Measurements from ENCODE around the gene GDF10.

GDF10 gene

DNA sequence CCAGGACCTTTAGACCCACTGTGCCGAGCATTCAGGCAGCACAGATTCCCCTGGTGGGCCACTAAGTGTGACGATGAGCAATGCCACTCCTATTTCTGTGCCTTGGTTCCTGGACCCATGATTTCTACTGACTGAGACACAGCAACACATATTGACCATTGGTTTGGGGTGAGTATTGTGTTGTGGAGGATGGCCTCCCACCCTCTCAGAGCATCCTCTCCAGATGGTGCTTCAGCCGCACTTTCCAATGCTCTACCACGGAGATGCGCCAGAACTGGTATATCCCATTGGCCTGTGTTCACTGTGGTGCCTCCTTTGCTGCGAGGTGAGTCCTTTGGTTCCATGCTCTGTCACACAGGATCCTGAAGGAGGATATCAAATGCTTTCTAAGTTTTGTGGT lies 10.1 kb upstream of the GDF10 start:
- no peaks in the 10 kb centered on the region for H4K20me1 ChIP-seq (ENCODE audit: insufficient read depth, low read length, poor library complexity, severe bottlenecking)
- TF ChIP-seq, protein P1, sequence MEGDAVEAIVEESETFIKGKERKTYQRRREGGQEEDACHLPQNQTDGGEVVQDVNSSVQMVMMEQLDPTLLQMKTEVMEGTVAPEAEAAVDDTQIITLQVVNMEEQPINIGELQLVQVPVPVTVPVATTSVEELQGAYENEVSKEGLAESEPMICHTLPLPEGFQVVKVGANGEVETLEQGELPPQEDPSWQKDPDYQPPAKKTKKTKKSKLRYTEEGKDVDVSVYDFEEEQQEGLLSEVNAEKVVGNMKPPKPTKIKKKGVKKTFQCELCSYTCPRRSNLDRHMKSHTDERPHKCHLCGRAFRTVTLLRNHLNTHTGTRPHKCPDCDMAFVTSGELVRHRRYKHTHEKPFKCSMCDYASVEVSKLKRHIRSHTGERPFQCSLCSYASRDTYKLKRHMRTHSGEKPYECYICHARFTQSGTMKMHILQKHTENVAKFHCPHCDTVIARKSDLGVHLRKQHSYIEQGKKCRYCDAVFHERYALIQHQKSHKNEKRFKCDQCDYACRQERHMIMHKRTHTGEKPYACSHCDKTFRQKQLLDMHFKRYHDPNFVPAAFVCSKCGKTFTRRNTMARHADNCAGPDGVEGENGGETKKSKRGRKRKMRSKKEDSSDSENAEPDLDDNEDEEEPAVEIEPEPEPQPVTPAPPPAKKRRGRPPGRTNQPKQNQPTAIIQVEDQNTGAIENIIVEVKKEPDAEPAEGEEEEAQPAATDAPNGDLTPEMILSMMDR (conservative IDR thresholded peaks at IDR 0.05; ENCODE audit: low read length), result no peak
- no peak for TF ChIP-seq EZH2phosphoT487 (IDR thresholded peaks at IDR 0.05; ENCODE audit: borderline replicate concordance)
- no peak overlapping the region for H2AFZ ChIP-seq (ENCODE audit: low read length)

DNA sequence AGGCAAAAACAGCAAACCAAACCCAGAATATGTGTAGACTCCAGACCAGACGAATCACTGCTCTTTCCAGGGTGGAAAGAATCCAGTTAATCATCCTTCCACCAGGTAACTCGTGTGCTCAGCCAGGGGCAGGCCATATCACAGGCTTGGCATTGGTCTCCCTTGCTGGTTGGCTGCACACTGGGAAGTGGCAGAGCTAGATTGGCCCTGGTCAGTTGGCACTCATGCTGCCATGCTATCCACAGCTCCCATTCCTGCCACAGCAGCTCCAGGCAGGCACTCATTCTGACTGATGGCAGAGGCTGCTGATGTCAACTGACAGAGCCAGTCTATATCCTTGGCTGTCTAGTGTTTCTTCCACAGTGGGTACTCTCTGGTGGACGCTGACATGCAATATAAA lies 9.7 kb upstream of the GDF10 start:
- Histone ChIP-seq H3F3A (ENCODE audit: low read depth) (no peaks in the 10 kb centered on the region), H3K9ac (ENCODE audit: low read depth, low read length, poor library complexity, severe bottlenecking) (no peak overlapping the region), H4K20me1 (ENCODE audit: insufficient read depth, low read length, poor library complexity, severe bottlenecking) (no peaks in the 10 kb centered on the region), H3K4me2 (ENCODE audit: low read depth, low read length, poor library complexity, severe bottlenecking) (no peak overlapping the region), H2AFZ (ENCODE audit: low read length) (no peak overlapping the region), H3K9me2 (replicated peaks; ENCODE audit: low read depth, low read length) (no peaks in the 10 kb centered on the region), H3K36me3 (ENCODE audit: insufficient read depth, low read length) (no peaks in the 10 kb centered on the region), H3K9me3 (ENCODE audit: insufficient read depth, low read depth, low read length) (no peaks in the 10 kb centered on the region), H3K79me2 (ENCODE audit: insufficient read depth, low read length) (no peaks in the 10 kb centered on the region), H3K4me1 (ENCODE audit: insufficient read depth, low read length, poor library complexity, severe bottlenecking) (peaks cover 27% of the 10 kb centered on the region), H3K27me3 (ENCODE audit: insufficient read depth, low read length, poor library complexity, severe bottlenecking) (no peaks in the 10 kb centered on the region), H3K4me3 (ENCODE audit: low read length, poor library complexity, severe bottlenecking) (no peak overlapping the region)
- no peak for TF ChIP-seq EZH2phosphoT487 (IDR thresholded peaks at IDR 0.05; ENCODE audit: borderline replicate concordance)
- TF ChIP-seq, protein P1 (conservative IDR thresholded peaks at IDR 0.05; ENCODE audit: low read length), result no peak

More for the DNA sequence above, 10.1 kb upstream of the GDF10 start:
- Histone ChIP-seq H3K4me1 (ENCODE audit: insufficient read depth, low read length, poor library complexity, severe bottlenecking) (peaks cover 31% of the 10 kb centered on the region), H3K9me3 (ENCODE audit: insufficient read depth, low read depth, low read length) (no peaks in the 10 kb centered on the region), H3K4me2 (ENCODE audit: low read depth, low read length, poor library complexity, severe bottlenecking) (no peak overlapping the region), H3K36me3 (ENCODE audit: insufficient read depth, low read length) (no peaks in the 10 kb centered on the region), H3K79me2 (ENCODE audit: insufficient read depth, low read length) (no peaks in the 10 kb centered on the region), H3K9me2 (replicated peaks; ENCODE audit: low read depth, low read length) (no peaks in the 10 kb centered on the region), H3K27me3 (ENCODE audit: insufficient read depth, low read length, poor library complexity, severe bottlenecking) (no peaks in the 10 kb centered on the region), H3K4me3 (ENCODE audit: low read length, poor library complexity, severe bottlenecking) (no peak overlapping the region), H3K9ac (ENCODE audit: low read depth, low read length, poor library complexity, severe bottlenecking) (no peak overlapping the region), H3F3A (ENCODE audit: low read depth) (no peaks in the 10 kb centered on the region)

DNA sequence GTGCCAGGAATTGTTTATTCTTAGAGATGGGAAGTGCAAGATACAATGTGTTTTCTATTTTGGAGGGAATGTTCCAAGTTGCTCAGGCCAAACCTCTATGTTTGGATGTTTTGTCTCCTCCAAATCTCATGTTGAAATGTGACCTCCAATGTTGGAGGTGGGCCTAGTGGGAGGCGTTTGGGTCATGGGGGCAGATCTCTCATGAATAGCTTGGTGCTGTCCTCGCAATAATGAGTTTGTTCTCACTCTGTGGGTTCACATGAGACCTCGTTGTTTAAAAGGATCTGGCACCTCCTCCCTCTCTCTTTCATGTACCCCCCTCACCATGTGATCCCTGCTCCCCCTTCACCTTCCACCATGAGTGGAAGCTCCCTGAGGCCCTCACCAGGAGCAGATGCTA lies 8.3 kb upstream of the GDF10 start:
- Histone ChIP-seq H3K27me3 (ENCODE audit: insufficient read depth, low read length, poor library complexity, severe bottlenecking) (no peaks in the 10 kb centered on the region), H3K79me2 (ENCODE audit: insufficient read depth, low read length) (no peaks in the 10 kb centered on the region), H3K9me3 (ENCODE audit: insufficient read depth, low read depth, low read length) (no peaks in the 10 kb centered on the region), H3K9ac (ENCODE audit: low read depth, low read length, poor library complexity, severe bottlenecking) (no peak overlapping the region), H2AFZ (ENCODE audit: low read length) (no peak overlapping the region), H3K36me3 (ENCODE audit: insufficient read depth, low read length) (no peaks in the 10 kb centered on the region), H3F3A (ENCODE audit: low read depth) (no peaks in the 10 kb centered on the region), H4K20me1 (ENCODE audit: insufficient read depth, low read length, poor library complexity, severe bottlenecking) (no peaks in the 10 kb centered on the region), H3K4me2 (ENCODE audit: low read depth, low read length, poor library complexity, severe bottlenecking) (no peak overlapping the region), H3K9me2 (replicated peaks; ENCODE audit: low read depth, low read length) (no peaks in the 10 kb centered on the region), H3K4me3 (ENCODE audit: low read length, poor library complexity, severe bottlenecking) (no peak overlapping the region), H3K4me1 (ENCODE audit: insufficient read depth, low read length, poor library complexity, severe bottlenecking) (peaks cover 14% of the 10 kb centered on the region)
- TF ChIP-seq, protein P1 (conservative IDR thresholded peaks at IDR 0.05; ENCODE audit: low read length), result no peak
- TF ChIP-seq EZH2phosphoT487 (IDR thresholded peaks at IDR 0.05; ENCODE audit: borderline replicate concordance), result no peak
